Smooth muscle cell (in vitro differentiated cells): ENCODE results near the gene ATRN. TPM values are rescaled to one million over a fixed set of nuclear protein-coding genes. Genes with fewer than 3 reads are reported as not detected.

Experiments
- DNase-seq: peaks from one replicate; lab custom pipeline; 2025; ENCODE audit not compliant: unreplicated experiment; lab: John Stamatoyannopoulos, UW
- H2AFZ ChIP-seq: fragments of 200-600 bp; sonication (generic); 2 replicates; pipeline ENCODE4 v1.6.0; 2016; ENCODE audit warnings: antibody characterized with exemption, low read depth, mild to moderate bottlenecking
- H3F3A ChIP-seq: fragments of 200-600 bp; sonication (generic); 2 replicates; pipeline ENCODE4 v1.6.0; 2017; ENCODE audit warnings: antibody characterized with exemption, low read depth
- H3K27ac ChIP-seq: fragments of 200-600 bp; sonication (generic); 2 replicates; pipeline ENCODE4 v1.5.1; 2016; ENCODE audit warnings: low read depth, mild to moderate bottlenecking
- H3K27me3 ChIP-seq: fragments of 200-600 bp; sonication (generic); 2 replicates; pipeline ENCODE4 v1.6.1; 2016; ENCODE audit warnings: low read depth, mild to moderate bottlenecking
- H3K36me3 ChIP-seq: fragments of 200-600 bp; sonication (generic); 2 replicates; pipeline ENCODE4 v1.5.1; 2016; ENCODE audit warnings: low read depth
- H3K4me1 ChIP-seq: fragments of 200-600 bp; sonication (generic); 2 replicates; pipeline ENCODE4 v1.5.1; 2016; ENCODE audit warnings: low read depth
- H3K4me2 ChIP-seq: fragments of 200-600 bp; sonication (generic); 2 replicates; pipeline ENCODE4 v1.6.0; 2016; ENCODE audit warnings: mild to moderate bottlenecking
- H3K4me3 ChIP-seq: fragments of 200-600 bp; sonication (generic); 2 replicates; pipeline ENCODE4 v1.5.1; 2016; ENCODE audit warnings: mild to moderate bottlenecking
- H3K79me2 ChIP-seq: fragments of 200-600 bp; sonication (generic); 2 replicates; pipeline ENCODE4 v1.6.0; 2016; ENCODE audit warnings: low read depth, mild to moderate bottlenecking
- H3K9ac ChIP-seq: fragments of 200-600 bp; sonication (generic); 2 replicates; pipeline ENCODE4 v1.6.0; 2016; ENCODE audit warnings: low read depth
- H3K9me3 ChIP-seq: fragments of 200-600 bp; sonication (generic); replicated peaks from 2 replicates; pipeline ENCODE4 v1.5.1; 2016; ENCODE audit warnings: low read depth
- H4K20me1 ChIP-seq: fragments of 200-600 bp; sonication (generic); 2 replicates; pipeline ENCODE4 v1.6.0; 2016; ENCODE audit warnings: low read depth
- WGBS: methylation state at CpG from one replicate; pipeline ENCODE4 v1.1.7; 2016; ENCODE audit warnings: low lambda C conversion rate; 5-methylcytosine and 5-hydroxymethylcytosine counted together
- polyA plus RNA-seq: library from polyadenylated mRNA; unstranded; fragments of >200 nt; fragmentation: Nextera tagmentation; extraction: Ambion mirVana; gene quantifications from 2 replicates; pipeline ENCODE4 v1.2.1, GENCODE V29; 2016
- total RNA-seq: library from RNA; depleted of rRNA; stranded (reverse); fragments of >200 nt; gene quantifications from 2 replicates; pipeline ENCODE4 v1.2.3, GENCODE V29; 2014
- TF ChIP-seq, protein P1 (sequence below): fragments of 200-600 bp; sonication (generic); IDR thresholded peaks from 2 replicates; pipeline ENCODE4 v1.5.1; 2017; ENCODE audit warnings: borderline replicate concordance, mild to moderate bottlenecking, antibody characterized with exemption; ENCODE audit not compliant: insufficient read depth, poor library complexity, severe bottlenecking

Gene ATRN
- total and polyA plus RNA-seq, 2 experiments from 2014 or later: 17.9 to 44.0 TPM

DNA sequence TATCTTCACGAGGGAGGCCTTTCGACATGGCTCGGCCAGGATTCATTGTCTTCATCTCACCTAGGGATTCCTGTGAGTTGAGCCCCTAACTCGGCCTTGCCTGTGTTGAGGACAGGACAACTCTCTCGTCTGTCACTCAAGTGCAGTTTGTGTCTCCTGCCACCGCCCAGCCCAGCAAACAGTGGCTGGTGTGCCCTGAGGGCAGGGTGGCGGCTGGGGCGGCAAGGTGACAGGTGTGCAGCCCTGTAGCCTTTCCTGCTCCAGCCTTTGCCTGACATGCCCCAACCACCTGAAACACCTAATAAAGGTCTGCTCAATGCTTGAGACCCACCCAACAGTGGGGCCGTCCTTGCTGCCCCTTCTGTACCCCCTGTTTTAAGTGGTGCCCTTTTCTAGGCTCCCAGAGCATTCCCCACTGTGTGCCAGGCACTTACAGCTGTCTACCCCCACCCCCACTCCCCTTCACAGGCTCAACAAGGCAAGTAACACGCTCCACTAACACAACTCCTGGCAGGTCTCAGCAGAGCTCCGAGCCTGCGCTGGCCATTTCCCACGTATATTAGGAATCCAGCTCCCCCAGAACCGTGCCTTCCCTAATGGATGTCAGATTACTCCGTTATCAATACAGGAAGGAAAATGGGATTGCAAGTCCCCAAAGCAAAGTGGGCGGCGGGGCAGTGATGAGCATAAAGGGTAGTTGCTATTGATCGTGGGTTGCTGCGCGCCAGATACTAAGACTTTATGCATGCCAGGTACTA is 174.7 kb downstream of the ATRN start:
- H3K36me3 ChIP-seq: no peaks in the 10 kb centered on the region
- H4K20me1 ChIP-seq: no peaks in the 10 kb centered on the region
- H2AFZ ChIP-seq: no peak overlapping the region
- no peak overlapping the region for H3K4me2 ChIP-seq
- no peak overlapping the region for H3K9ac ChIP-seq
- 93% methylated on average over 20 of the region's 20 CpGs for WGBS
- no peak for DNase-seq
- peaks cover 1% of the 10 kb centered on the region for H3K9me3 ChIP-seq
- H3K4me1 ChIP-seq: no peaks in the 10 kb centered on the region
- TF ChIP-seq, protein P1, sequence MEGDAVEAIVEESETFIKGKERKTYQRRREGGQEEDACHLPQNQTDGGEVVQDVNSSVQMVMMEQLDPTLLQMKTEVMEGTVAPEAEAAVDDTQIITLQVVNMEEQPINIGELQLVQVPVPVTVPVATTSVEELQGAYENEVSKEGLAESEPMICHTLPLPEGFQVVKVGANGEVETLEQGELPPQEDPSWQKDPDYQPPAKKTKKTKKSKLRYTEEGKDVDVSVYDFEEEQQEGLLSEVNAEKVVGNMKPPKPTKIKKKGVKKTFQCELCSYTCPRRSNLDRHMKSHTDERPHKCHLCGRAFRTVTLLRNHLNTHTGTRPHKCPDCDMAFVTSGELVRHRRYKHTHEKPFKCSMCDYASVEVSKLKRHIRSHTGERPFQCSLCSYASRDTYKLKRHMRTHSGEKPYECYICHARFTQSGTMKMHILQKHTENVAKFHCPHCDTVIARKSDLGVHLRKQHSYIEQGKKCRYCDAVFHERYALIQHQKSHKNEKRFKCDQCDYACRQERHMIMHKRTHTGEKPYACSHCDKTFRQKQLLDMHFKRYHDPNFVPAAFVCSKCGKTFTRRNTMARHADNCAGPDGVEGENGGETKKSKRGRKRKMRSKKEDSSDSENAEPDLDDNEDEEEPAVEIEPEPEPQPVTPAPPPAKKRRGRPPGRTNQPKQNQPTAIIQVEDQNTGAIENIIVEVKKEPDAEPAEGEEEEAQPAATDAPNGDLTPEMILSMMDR: no peak
- no peaks in the 10 kb centered on the region for H3K79me2 ChIP-seq
- H3K27ac ChIP-seq: no peak overlapping the region
- H3K27me3 ChIP-seq: no peaks in the 10 kb centered on the region
- no peak overlapping the region for H3K4me3 ChIP-seq
- H3F3A ChIP-seq: no peaks in the 10 kb centered on the region

DNA sequence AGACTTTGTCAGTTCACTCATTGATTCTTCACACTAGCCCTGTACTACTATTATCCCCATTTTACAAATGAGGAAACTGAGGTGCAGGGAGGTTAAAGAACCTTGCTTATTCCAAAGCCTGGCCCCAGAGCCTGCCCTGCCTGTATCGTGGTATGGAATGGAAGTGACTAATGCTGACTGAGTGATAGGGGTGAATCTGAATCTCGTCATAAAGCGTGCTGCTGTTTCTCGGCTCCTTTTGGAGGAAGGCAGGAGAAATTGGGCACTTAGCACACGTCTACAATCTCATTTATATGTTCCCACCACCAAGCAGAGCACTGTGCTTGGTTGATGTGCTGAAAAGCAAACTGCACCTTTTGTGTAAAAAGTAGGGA is 175.2 kb downstream of the ATRN start:
- WGBS: 64% methylated on average over 5 of the region's 5 CpGs
- TF ChIP-seq, protein P1: no peak
- H4K20me1 ChIP-seq: no peaks in the 10 kb centered on the region
- no peaks in the 10 kb centered on the region for H3F3A ChIP-seq
- H3K4me2 ChIP-seq: no peak overlapping the region
- H2AFZ ChIP-seq: no peak overlapping the region
- H3K27me3 ChIP-seq: no peaks in the 10 kb centered on the region
- DNase-seq: no peak
- H3K4me3 ChIP-seq: no peak overlapping the region
- no peak overlapping the region for H3K9ac ChIP-seq
- H3K36me3 ChIP-seq: no peaks in the 10 kb centered on the region
- no peak overlapping the region for H3K27ac ChIP-seq
- no peaks in the 10 kb centered on the region for H3K79me2 ChIP-seq
- H3K9me3 ChIP-seq: no peaks in the 10 kb centered on the region
- H3K4me1 ChIP-seq: no peaks in the 10 kb centered on the region

DNA sequence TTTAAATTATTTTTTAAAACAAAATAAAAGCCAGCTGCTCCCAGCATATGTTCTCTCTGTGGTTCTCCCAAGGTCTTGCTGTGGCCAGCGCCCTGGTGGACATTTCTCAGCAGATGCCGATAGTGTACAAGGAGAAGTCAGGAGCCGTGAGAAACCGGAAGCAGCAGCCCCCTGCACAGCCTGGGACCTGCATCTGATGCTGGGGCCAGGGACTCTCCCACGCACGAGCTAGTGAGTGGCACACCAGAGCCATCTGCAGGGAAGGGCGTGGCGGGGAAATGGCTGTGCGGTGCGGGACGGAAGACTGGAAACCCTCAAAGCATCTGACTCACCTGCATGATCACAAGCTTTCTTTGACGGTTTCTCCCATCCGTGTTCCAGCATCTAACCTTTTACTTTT is 175.8 kb downstream of the ATRN start:
- Histone ChIP-seq H3K4me3 (no peak overlapping the region), H3K9ac (no peak overlapping the region), H2AFZ (no peak overlapping the region), H3K4me1 (no peaks in the 10 kb centered on the region), H3K79me2 (no peaks in the 10 kb centered on the region), H3K36me3 (no peaks in the 10 kb centered on the region), H3F3A (no peaks in the 10 kb centered on the region), H4K20me1 (no peaks in the 10 kb centered on the region), H3K9me3 (no peaks in the 10 kb centered on the region), H3K27ac (no peak overlapping the region), H3K4me2 (no peak overlapping the region), H3K27me3 (no peaks in the 10 kb centered on the region)
- WGBS: 88% methylated on average over 13 of the region's 13 CpGs
- DNase-seq: no peak
- TF ChIP-seq, protein P1: no peak

DNA sequence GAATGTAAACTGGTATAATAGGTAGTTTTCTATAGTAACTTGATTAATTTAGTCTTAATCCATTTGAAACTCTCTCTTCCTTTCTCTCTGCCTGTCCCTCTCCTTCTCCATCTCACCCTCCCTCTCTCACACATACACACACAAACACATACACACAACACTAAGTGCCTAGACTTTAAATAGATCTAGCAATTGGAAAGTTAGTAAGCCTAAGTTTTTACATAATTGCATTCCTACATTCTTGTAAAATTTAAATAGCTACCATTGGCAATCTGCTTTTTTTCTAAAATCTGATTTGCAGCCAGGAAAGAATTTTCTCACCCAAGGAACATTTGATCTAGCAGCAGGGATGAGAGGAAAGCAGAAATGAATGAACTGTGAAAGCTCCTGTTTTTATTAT is 176.7 kb downstream of the ATRN start:
- H3K27ac ChIP-seq: no peak overlapping the region
- no peaks in the 10 kb centered on the region for H3K36me3 ChIP-seq
- no peak overlapping the region for H2AFZ ChIP-seq
- H3K27me3 ChIP-seq: no peaks in the 10 kb centered on the region
- no peak for DNase-seq
- no peaks in the 10 kb centered on the region for H3F3A ChIP-seq
- no peak overlapping the region for H3K9ac ChIP-seq
- H3K9me3 ChIP-seq: no peaks in the 10 kb centered on the region
- H3K4me3 ChIP-seq: no peak overlapping the region
- TF ChIP-seq, protein P1: no peak
- no peaks in the 10 kb centered on the region for H4K20me1 ChIP-seq
- no peaks in the 10 kb centered on the region for H3K4me1 ChIP-seq
- no peaks in the 10 kb centered on the region for H3K79me2 ChIP-seq
- H3K4me2 ChIP-seq: no peak overlapping the region
